Stomach (tissue), 9 donors: ENCODE results near the gene SLC22A1. TPM values are rescaled to one million over a fixed set of nuclear protein-coding genes. Genes with fewer than 3 reads are reported as not detected.
A peak's percentile ranks its signal among the peaks of the same experiment; 100 is the strongest.

Experiments
- DNase-seq, 2 donors: peaks; one replicate each; pipeline versions ENCODE4 v3.0.0 to v3.0.0-alpha.2; 2013 to 2019
- H3K27ac ChIP-seq, 5 donors: fragments of 200-600 bp in 4 of 5; sonication (generic) in 4 of 5; one replicate each; pipeline ENCODE4 v1.5.1; 2013 to 2019; ENCODE audit warnings: mild to moderate bottlenecking in 1 of 5, moderate library complexity in 1 of 5
- H3K27me3 ChIP-seq, 3 donors: fragments of 200-600 bp; sonication (generic); one replicate each; pipeline ENCODE4 v1.5.1; 2017 to 2019; ENCODE audit warnings: mixed run types in 1 of 3
- H3K36me3 ChIP-seq, 4 donors: fragments of 200-600 bp; sonication (generic); 1 replicate in 3 of 4; 2 replicates in 1 of 4; pipeline ENCODE4 v1.5.1; 2016 to 2019
- H3K4me1 ChIP-seq, 4 donors: fragments of 200-600 bp; sonication (generic); one replicate each; pipeline ENCODE4 v1.5.1; 2016 to 2019
- H3K4me3 ChIP-seq, 4 donors: fragments of 200-600 bp; sonication (generic) in 3 of 4; one replicate each; pipeline ENCODE4 v1.5.1; 2016 to 2019; ENCODE audit warnings: mild to moderate bottlenecking in 1 of 4
- H3K9me3 ChIP-seq, 4 donors: fragments of 200-600 bp; sonication (generic); one replicate each; pipeline ENCODE4 v1.5.1; 2016 to 2019
- CTCF ChIP-seq, 7 experiments: fragments of 450-650 bp in 4 of 7; fragments of 200-600 bp in 3 of 7; sonication (generic) in 3 of 7; IDR thresholded peaks; one replicate each; pipeline ENCODE4 v1.5.1; 2016 to 2019; ENCODE audit warnings: antibody characterized with exemption in 7 of 7, control low read depth in 2 of 7, mild to moderate bottlenecking in 1 of 7
- EP300 ChIP-seq: sonication (generic); formaldehyde crosslinking; IDR thresholded peaks from one replicate; pipeline ENCODE4 v1.6.1; 2017; ENCODE audit warnings: antibody characterized with exemption
- POLR2A ChIP-seq, 4 donors: fragments of 450-650 bp; IDR thresholded peaks; one replicate each; pipeline ENCODE4 v1.6.1; 2016; ENCODE audit warnings: antibody characterized with exemption in 4 of 4, control low read depth in 2 of 4, mild to moderate bottlenecking in 1 of 4, moderate library complexity in 1 of 4
- POLR2AphosphoS5 ChIP-seq, 3 donors: sonication (generic); formaldehyde crosslinking; IDR thresholded peaks; one replicate each; pipeline ENCODE4 v1.6.1; 2016; ENCODE audit warnings: antibody characterized with exemption in 3 of 3
- WGBS, 5 donors: extraction: QIAGEN DNeasy Blood & Tissue Kit in 3 of 5; methylation state at CpG; one replicate each; pipeline versions ENCODE4 v1.1.5 to v1.1.7; 2013 to 2018; 5-methylcytosine and 5-hydroxymethylcytosine counted together
- intact Hi-C: fragments of 100-400 bp; cut with DNase I; formaldehyde crosslinking; loops from one replicate; pipeline ENCODE4 v1.15.1; 2023; ENCODE audit warnings: low total_unique reads
- polyA plus RNA-seq, 3 donors: library from polyadenylated mRNA; stranded (reverse); fragments of 200-250 nt; gene quantifications; one replicate each; pipeline ENCODE4 v1.2.3, GENCODE V29; 2013
- total RNA-seq, 5 donors: library from RNA; depleted of rRNA; stranded (reverse); fragments of >200 nt; gene quantifications; one replicate each; pipeline versions ENCODE4 v1.1.0 to v1.2.3, GENCODE V29; 2014 to 2016
- donor health status: healthy with polysubstance abuse.
- donor health status: Bipolar disorder and iron deficiency.
- donor health status: healthy.

The SLC22A1 gene
- total and polyA plus RNA-seq, 8 donors = 0.20 to 36.2 (median 2.2) TPM; not detected in 2

GRCh38 chr6:160197662-160198061 lies 76.0 kb downstream of the SLC22A1 start:
- Histone ChIP-seq H3K27ac (no peak overlapping the region), H3K4me3 (no peak overlapping the region), H3K4me1 (no peaks in the 10 kb centered on the region), H3K36me3 (no peaks in the 10 kb centered on the region), H3K9me3 (peaks cover 3 to 32% (median 21%) of the 10 kb centered on the region in 4 donors), H3K27me3 (no peaks in the 10 kb centered on the region)
- TF ChIP-seq CTCF (IDR thresholded peaks at IDR 0.05) (no peak), POLR2AphosphoS5 (IDR thresholded peaks at IDR 0.05) (no peak), EP300 (no peak), POLR2A (IDR thresholded peaks at IDR 0.05) (no peak)
- intact Hi-C loops = no loop called here
- no peak for DNase-seq

GRCh38 chr6:160198606-160199211 lies 77.1 kb downstream of the SLC22A1 start:
- Histone ChIP-seq H3K9me3 (peaks cover 0 to 22% (median 14%) of the 10 kb centered on the region in 4 donors), H3K4me3 (no peak overlapping the region), H3K27ac (no peak overlapping the region), H3K36me3 (no peaks in the 10 kb centered on the region), H3K27me3 (no peaks in the 10 kb centered on the region), H3K4me1 (no peaks in the 10 kb centered on the region)
- TF ChIP-seq POLR2A (IDR thresholded peaks at IDR 0.05) (no peak), POLR2AphosphoS5 (IDR thresholded peaks at IDR 0.05) (no peak), CTCF (IDR thresholded peaks at IDR 0.05) (no peak), EP300 (no peak)
- 5 to 10% (median 9%) methylated on average over 3 of the region's 3 CpGs for WGBS, 5 donors
- peak in 1 of 2 donors; percentile 63 for DNase-seq
- intact Hi-C loops = no loop called here

DNA sequence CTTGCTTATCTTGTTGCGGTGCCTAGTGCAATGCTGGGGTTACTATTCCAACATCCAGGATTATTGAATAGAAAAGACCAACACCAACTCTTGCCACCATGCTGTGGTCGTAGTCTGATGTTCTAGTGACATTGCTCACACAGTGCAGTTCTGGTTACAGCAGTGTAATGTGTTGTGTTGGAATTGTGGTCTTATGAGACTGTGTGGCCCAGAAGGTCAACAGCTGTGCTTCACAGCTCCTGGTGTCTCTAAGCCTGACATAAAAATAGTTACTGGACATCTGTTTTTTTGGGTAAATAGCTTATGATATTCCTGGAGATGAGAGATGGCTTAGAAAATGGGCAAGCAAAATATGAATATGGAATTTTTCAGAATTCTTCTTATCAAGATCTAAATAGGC lies 79.4 kb downstream of the SLC22A1 start:
- no peak for TF ChIP-seq POLR2AphosphoS5 (IDR thresholded peaks at IDR 0.05)
- TF ChIP-seq CTCF (IDR thresholded peaks at IDR 0.05) = no peak
- no peak for TF ChIP-seq POLR2A (IDR thresholded peaks at IDR 0.05)
- TF ChIP-seq EP300 = no peak
- Histone ChIP-seq H3K27ac (no peak overlapping the region), H3K4me3 (no peak overlapping the region), H3K27me3 (no peaks in the 10 kb centered on the region), H3K4me1 (no peaks in the 10 kb centered on the region), H3K36me3 (no peaks in the 10 kb centered on the region), H3K9me3 (peaks cover 0 to 4% (median 1%) of the 10 kb centered on the region in 4 donors)
- DNase-seq = no peak
- intact Hi-C loops = no loop called here
- WGBS, 5 donors = 69 to 82% (median 73%) methylated on average over 2 of the region's 2 CpGs

- Histone ChIP-seq H3K27me3 (no peaks in the 10 kb centered on the region), H3K27ac (no peak overlapping the region), H3K36me3 (no peaks in the 10 kb centered on the region), H3K4me1 (no peaks in the 10 kb centered on the region), H3K9me3 (peaks cover 0 to 10% (median 3%) of the 10 kb centered on the region in 4 donors), H3K4me3 (no peak overlapping the region)
- TF ChIP-seq EP300 (no peak), POLR2A (IDR thresholded peaks at IDR 0.05) (no peak), CTCF (IDR thresholded peaks at IDR 0.05) (no peak), POLR2AphosphoS5 (IDR thresholded peaks at IDR 0.05) (no peak)
- DNase-seq = no peak
- intact Hi-C loops = no loop called here
- WGBS, 5 donors = 43 to 70% (median 66%) methylated on average over 2 of the region's 2 CpGs
Measured at GRCh38 chr6:160202411-160202810, 80.8 kb downstream of the SLC22A1 start.
